ENCODE data around the gene APH1B. TPM values are rescaled to one million over a fixed set of nuclear protein-coding genes. Genes with fewer than 3 reads are reported as not detected.
A peak's percentile ranks its signal among the peaks of the same experiment; 100 is the strongest.
"Not testable (repeated sequence)": the region's sequence is repeated elsewhere in the genome, so short reads cannot be mapped to it uniquely, and the experiment has no call there.

APH1B gene
- total RNA-seq, 1 experiment from 2014 or later = 15.2 TPM

GRCh38 chr15:63299943-63300575 is 22.7 kb downstream of the APH1B start:
- Histone ChIP-seq H3K4me3 (no peak overlapping the region), H3K36me3 (0 out of 2 replicates have a peak, but pooled peaks cover 2% of the 10 kb centered on the region), H3K27ac (no peak overlapping the region), H3K4me1 (no peaks in the 10 kb centered on the region), H3K27me3 (no peaks in the 10 kb centered on the region), H3K9me3 (replicated peaks) (no peaks in the 10 kb centered on the region)
- DNase-seq = no peak

- Histone ChIP-seq H3K36me3 (0 out of 2 replicates have a peak, but pooled peaks cover 2% of the 10 kb centered on the region), H3K27me3 (no peaks in the 10 kb centered on the region), H3K27ac (no peak overlapping the region), H3K9me3 (replicated peaks) (no peaks in the 10 kb centered on the region), H3K4me1 (no peaks in the 10 kb centered on the region; the same call in 1 of the 2 replicates), H3K4me3 (no peak overlapping the region)
- no peak for DNase-seq
Observed at GRCh38 chr15:63301088-63301487, 23.7 kb downstream of the APH1B start.

DNA sequence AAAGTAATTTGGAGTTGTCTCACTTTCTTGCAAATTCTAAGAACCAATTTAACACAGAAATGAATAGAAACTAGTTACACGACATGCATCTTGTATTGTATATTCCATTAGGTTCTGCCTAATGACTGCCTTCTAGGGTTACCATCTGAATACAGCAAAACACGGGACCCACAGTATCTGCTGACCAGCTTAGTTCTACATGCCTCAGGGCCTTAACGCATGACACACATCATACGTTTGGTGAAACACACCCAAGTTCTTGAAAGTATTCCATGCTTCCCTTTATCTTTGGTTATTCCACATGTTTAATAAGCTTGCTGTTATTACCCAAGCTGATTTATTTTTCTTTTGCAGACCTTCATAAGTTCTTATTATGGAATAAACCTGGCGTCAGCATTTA is 27.9 kb downstream of the APH1B start:
- Histone ChIP-seq H3K27ac (no peak overlapping the region), H3K36me3 (no peaks in the 10 kb centered on the region), H3K4me3 (no peak overlapping the region), H3K4me1 (no peaks in the 10 kb centered on the region; the same call in 1 of the 2 replicates), H3K9me3 (replicated peaks) (no peaks in the 10 kb centered on the region), H3K27me3 (no peaks in the 10 kb centered on the region)
- no peak for DNase-seq

- DNase-seq = peak; percentile 43 to 66
Observed at GRCh38 chr15:63306492-63307073, 29.2 kb downstream of the APH1B start.

GRCh38 chr15:63308491-63308890 is 31.1 kb downstream of the APH1B start:
- Histone ChIP-seq H3K4me1 (no peaks in the 10 kb centered on the region; the same call in 1 of the 2 replicates), H3K4me3 (no peak overlapping the region), H3K27me3 (no peaks in the 10 kb centered on the region), H3K27ac (no peak overlapping the region), H3K36me3 (no peaks in the 10 kb centered on the region), H3K9me3 (replicated peaks) (no peaks in the 10 kb centered on the region)
- no peak for DNase-seq

More at GRCh38 chr15:63306492-63307073, 29.2 kb downstream of the APH1B start:
- Histone ChIP-seq H3K4me1 (no peaks in the 10 kb centered on the region; the same call in 1 of the 2 replicates), H3K4me3 (no peak overlapping the region), H3K36me3 (no peaks in the 10 kb centered on the region), H3K9me3 (replicated peaks) (no peaks in the 10 kb centered on the region), H3K27ac (no peak overlapping the region), H3K27me3 (no peaks in the 10 kb centered on the region)

GRCh38 chr15:63308947-63309346 is 31.5 kb downstream of the APH1B start:
- no peaks in the 10 kb centered on the region for H3K36me3 ChIP-seq
- no peaks in the 10 kb centered on the region; the same call in 1 of the 2 replicates for H3K4me1 ChIP-seq
- H3K27me3 ChIP-seq = no peaks in the 10 kb centered on the region
- H3K27ac ChIP-seq = no peak overlapping the region
- DNase-seq = no peak
- no peak overlapping the region for H3K4me3 ChIP-seq
- no peaks in the 10 kb centered on the region for H3K9me3 ChIP-seq (replicated peaks)

- H3K27me3 ChIP-seq = no peaks in the 10 kb centered on the region
- no peaks in the 10 kb centered on the region; the same call in 1 of the 2 replicates for H3K4me1 ChIP-seq
- H3K4me3 ChIP-seq = no peak overlapping the region
- DNase-seq = no peak
- H3K9me3 ChIP-seq (replicated peaks) = no peaks in the 10 kb centered on the region
- no peaks in the 10 kb centered on the region for H3K36me3 ChIP-seq
- H3K27ac ChIP-seq = no peak overlapping the region
Observed at GRCh38 chr15:63310646-63311045, 33.2 kb downstream of the APH1B start.

DNA sequence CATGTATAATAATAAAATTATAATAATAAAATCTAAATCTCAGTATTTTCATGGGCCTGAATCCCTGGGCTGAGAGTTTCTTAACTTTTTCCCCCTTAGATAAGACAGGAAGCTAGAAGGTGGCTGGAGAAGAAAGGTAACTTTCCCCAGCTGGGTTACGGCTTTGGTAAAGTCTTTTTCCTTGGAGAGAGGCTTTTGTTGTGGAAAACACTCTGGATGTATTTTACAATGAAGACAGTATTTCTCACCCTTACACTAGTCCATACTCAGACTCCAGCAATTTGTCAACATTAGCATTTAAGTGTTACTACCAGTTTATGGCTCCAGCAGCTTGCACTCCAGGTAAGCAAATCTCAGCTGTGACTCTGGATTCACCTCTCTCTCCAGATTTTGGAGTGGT is 34.9 kb downstream of the APH1B start:
- H3K4me3 ChIP-seq = no peak overlapping the region
- no peak for DNase-seq
- H3K27ac ChIP-seq = no peak overlapping the region
- no peaks in the 10 kb centered on the region for H3K27me3 ChIP-seq
- no peaks in the 10 kb centered on the region for H3K9me3 ChIP-seq (replicated peaks)
- H3K4me1 ChIP-seq = no peaks in the 10 kb centered on the region
- H3K36me3 ChIP-seq = no peaks in the 10 kb centered on the region

- DNase-seq = no peak
- H3K9me3 ChIP-seq (replicated peaks) = no peaks in the 10 kb centered on the region
- no peak overlapping the region for H3K4me3 ChIP-seq
- no peak overlapping the region for H3K27ac ChIP-seq
- no peaks in the 10 kb centered on the region for H3K4me1 ChIP-seq
- H3K36me3 ChIP-seq = no peaks in the 10 kb centered on the region
- no peaks in the 10 kb centered on the region for H3K27me3 ChIP-seq
Observed at GRCh38 chr15:63313825-63314224, 36.4 kb downstream of the APH1B start.

GRCh38 chr15:63314409-63314808 is 37.0 kb downstream of the APH1B start:
- H3K27ac ChIP-seq = no peak overlapping the region
- no peaks in the 10 kb centered on the region for H3K4me1 ChIP-seq
- no peak for DNase-seq
- H3K9me3 ChIP-seq (replicated peaks) = no peaks in the 10 kb centered on the region
- no peak overlapping the region for H3K4me3 ChIP-seq
- no peaks in the 10 kb centered on the region for H3K36me3 ChIP-seq
- no peaks in the 10 kb centered on the region for H3K27me3 ChIP-seq

GRCh38 chr15:63318344-63318743 is 40.9 kb downstream of the APH1B start:
- H3K4me3 ChIP-seq = no peak overlapping the region
- no peak overlapping the region for H3K27ac ChIP-seq
- H3K36me3 ChIP-seq = no peaks in the 10 kb centered on the region
- no peaks in the 10 kb centered on the region for H3K4me1 ChIP-seq
- no peaks in the 10 kb centered on the region for H3K9me3 ChIP-seq (replicated peaks)
- no peaks in the 10 kb centered on the region for H3K27me3 ChIP-seq
- DNase-seq = no peak

GRCh38 chr15:63319065-63319464 is 41.7 kb downstream of the APH1B start:
- no peaks in the 10 kb centered on the region for H3K9me3 ChIP-seq (replicated peaks)
- no peak overlapping the region for H3K27ac ChIP-seq
- no peak for DNase-seq
- H3K36me3 ChIP-seq = no peaks in the 10 kb centered on the region
- H3K4me1 ChIP-seq = no peaks in the 10 kb centered on the region
- no peak overlapping the region for H3K4me3 ChIP-seq
- no peaks in the 10 kb centered on the region for H3K27me3 ChIP-seq

DNA sequence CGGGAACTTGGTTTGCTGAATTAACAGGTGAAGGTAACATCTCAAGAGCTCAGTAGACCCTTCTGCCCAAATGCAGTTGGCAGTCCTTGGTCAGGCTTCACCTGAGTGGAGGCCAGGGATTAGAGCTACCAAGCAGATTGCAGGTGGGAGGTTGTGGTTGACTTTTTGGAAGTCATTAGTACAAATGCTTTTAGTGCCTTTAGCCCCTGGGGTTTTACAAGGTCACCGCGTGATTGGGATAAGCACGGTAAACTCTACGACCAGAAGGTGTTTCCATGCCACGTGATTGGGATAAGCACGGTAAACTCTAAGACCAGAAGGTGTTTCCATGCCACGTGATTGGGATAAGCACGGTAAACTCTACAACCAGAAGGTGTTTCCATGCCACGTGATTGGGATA is 43.0 kb downstream of the APH1B start:
- not testable (repeated sequence) for H3K9me3 ChIP-seq (replicated peaks); H3K27ac ChIP-seq; H3K4me3 ChIP-seq; DNase-seq; H3K36me3 ChIP-seq; H3K4me1 ChIP-seq; H3K27me3 ChIP-seq

- not testable (repeated sequence) for H3K4me3 ChIP-seq; H3K36me3 ChIP-seq; H3K27ac ChIP-seq; H3K4me1 ChIP-seq; DNase-seq; H3K27me3 ChIP-seq; H3K9me3 ChIP-seq (replicated peaks)
Observed at GRCh38 chr15:63320981-63321380, 43.6 kb downstream of the APH1B start.

DNA sequence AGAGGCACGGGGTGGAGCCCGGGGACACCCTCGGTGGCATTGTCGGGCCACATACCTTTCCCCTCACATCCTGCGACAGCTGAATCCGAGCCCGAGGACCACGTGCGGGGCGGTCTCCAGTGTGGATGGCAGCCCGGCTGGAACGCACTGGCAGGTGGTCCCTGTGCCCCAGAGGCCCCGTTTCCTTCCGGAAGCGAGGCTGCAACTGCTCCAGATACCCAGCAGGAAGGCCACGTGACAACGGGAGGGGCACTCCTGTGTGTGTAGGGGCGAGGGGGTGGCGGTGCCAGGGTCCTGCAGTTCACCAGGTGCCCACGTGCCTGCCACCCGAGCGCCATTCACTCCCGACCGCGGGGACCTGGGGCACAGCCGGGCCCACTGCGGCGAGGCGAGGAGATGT is 44.1 kb downstream of the APH1B start:
- H3K27ac ChIP-seq = no peak overlapping the region
- H3K36me3 ChIP-seq = no peaks in the 10 kb centered on the region
- H3K4me3 ChIP-seq = no peak overlapping the region
- H3K27me3 ChIP-seq = no peaks in the 10 kb centered on the region
- no peaks in the 10 kb centered on the region for H3K9me3 ChIP-seq (replicated peaks)
- DNase-seq = no peak
- no peaks in the 10 kb centered on the region for H3K4me1 ChIP-seq

DNA sequence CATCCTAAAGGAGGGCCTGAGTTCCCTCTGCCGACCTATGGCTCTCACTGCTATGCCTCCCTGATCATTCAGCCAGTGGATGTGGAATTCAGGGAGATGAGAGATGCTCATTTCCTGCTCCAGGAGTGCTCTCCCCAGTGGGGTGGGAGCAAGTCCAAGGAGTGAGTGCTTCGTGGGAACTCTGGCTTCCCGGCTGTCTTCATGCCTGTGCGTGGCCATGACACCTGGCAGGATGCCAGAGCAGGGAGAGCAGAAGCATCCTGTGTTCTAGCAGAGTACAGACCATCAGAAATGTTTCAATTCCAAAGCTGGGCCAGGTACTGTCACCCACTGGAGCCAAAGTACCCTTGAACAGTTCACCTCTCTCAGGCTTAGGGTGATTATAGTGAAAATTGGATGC is 45.1 kb downstream of the APH1B start:
- Histone ChIP-seq H3K27ac (no peak overlapping the region), H3K9me3 (replicated peaks) (no peaks in the 10 kb centered on the region), H3K36me3 (no peaks in the 10 kb centered on the region), H3K27me3 (no peaks in the 10 kb centered on the region), H3K4me1 (no peaks in the 10 kb centered on the region), H3K4me3 (no peak overlapping the region)
- DNase-seq = peak; percentile 46 to 63

Data from SJCRH30 (cell line).